ENCODE data around the gene SERINC1. TPM values are rescaled to one million over a fixed set of nuclear protein-coding genes. Genes with fewer than 3 reads are reported as not detected.
"Not testable (repeated sequence)": the region's sequence is repeated elsewhere in the genome, so short reads cannot be mapped to it uniquely, and the experiment has no call there.

Gene SERINC1
- total RNA-seq, 1 experiment from 2014 or later, result 117 TPM

DNA sequence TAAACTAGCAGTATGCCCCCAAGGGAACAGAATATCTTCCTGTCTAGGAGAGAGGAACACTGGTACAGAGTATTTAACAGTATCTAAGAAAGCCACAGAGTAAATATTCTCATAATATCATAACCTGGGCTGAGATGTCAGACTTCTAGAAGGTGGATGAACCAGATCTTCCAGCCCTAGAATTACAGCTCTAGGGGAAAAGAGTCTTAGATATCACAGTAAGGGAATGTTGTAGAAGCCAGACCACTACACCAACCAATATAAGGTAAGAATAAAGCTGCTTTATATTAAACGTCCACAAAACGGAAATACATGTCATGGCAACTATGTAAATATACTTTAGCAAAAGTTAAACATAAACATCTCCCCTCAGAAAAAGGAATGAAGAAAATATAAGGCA, 12.4 kb downstream of the SERINC1 start:
- H3K27ac Mint-ChIP-seq (ENCODE audit: unreplicated experiment), result peak overlapping the region; percentile 64
- peaks cover 37% of the 10 kb centered on the region for H3K4me1 Mint-ChIP-seq (ENCODE audit: low read depth, unreplicated experiment)
- no peaks in the 10 kb centered on the region for H3K9me3 Mint-ChIP-seq (ENCODE audit: low read depth, unreplicated experiment)
- TF ChIP-seq, protein P1, sequence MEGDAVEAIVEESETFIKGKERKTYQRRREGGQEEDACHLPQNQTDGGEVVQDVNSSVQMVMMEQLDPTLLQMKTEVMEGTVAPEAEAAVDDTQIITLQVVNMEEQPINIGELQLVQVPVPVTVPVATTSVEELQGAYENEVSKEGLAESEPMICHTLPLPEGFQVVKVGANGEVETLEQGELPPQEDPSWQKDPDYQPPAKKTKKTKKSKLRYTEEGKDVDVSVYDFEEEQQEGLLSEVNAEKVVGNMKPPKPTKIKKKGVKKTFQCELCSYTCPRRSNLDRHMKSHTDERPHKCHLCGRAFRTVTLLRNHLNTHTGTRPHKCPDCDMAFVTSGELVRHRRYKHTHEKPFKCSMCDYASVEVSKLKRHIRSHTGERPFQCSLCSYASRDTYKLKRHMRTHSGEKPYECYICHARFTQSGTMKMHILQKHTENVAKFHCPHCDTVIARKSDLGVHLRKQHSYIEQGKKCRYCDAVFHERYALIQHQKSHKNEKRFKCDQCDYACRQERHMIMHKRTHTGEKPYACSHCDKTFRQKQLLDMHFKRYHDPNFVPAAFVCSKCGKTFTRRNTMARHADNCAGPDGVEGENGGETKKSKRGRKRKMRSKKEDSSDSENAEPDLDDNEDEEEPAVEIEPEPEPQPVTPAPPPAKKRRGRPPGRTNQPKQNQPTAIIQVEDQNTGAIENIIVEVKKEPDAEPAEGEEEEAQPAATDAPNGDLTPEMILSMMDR (IDR thresholded peaks at IDR 0.05; ENCODE audit: unreplicated experiment), result no peak
- H3K27me3 Mint-ChIP-seq (ENCODE audit: unreplicated experiment), result no peaks in the 10 kb centered on the region
- CTCF ChIA-PET, result interaction anchor here (1.6 kb wide), 1 partner anchor 60 kb away, joined by 5 read pairs; the partner anchor contains the start of gene HSF2
- peaks cover 13% of the 10 kb centered on the region for H3K36me3 Mint-ChIP-seq (ENCODE audit: insufficient read depth, unreplicated experiment)
- intact Hi-C loops (cut with micrococcal nuclease; ENCODE audit: unreplicated experiment), result no loop called here
- peak overlapping the region; percentile 19 for H3K4me3 Mint-ChIP-seq (ENCODE audit: low read depth, unreplicated experiment)
- BruUV-seq (replicated peaks), result no TSS peak
- DNase-seq, result no peak

DNA sequence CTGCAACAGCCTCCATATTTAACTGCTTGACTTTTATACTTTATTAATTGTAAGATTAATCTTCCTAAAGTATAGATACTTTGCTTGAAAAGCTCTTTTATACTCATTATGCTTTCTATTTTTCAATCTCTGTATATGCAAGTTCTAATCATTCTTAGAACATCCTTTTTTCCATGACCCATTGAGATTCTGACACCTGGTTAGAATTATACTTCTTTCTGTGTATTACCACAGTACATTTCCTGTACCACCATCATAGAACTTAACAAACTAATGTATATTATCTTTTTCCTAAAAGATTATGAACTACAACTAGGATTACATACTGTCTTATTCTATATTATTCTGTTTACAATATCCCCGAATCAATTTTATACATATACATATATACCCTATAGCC, 13.5 kb downstream of the SERINC1 start:
- H3K27me3 Mint-ChIP-seq (ENCODE audit: unreplicated experiment), result no peaks in the 10 kb centered on the region
- TF ChIP-seq, protein P1 (IDR thresholded peaks at IDR 0.05; ENCODE audit: unreplicated experiment), result no peak
- BruUV-seq (replicated peaks), result no TSS peak
- CTCF ChIA-PET, result interaction anchor here (1.6 kb wide), 1 partner anchor 59 kb away, joined by 5 read pairs; the partner anchor contains the start of gene HSF2
- intact Hi-C loops (cut with micrococcal nuclease; ENCODE audit: unreplicated experiment), result no loop called here
- H3K9me3 Mint-ChIP-seq (ENCODE audit: low read depth, unreplicated experiment), result no peaks in the 10 kb centered on the region
- H3K27ac Mint-ChIP-seq (ENCODE audit: unreplicated experiment), result no peak overlapping the region
- H3K4me1 Mint-ChIP-seq (ENCODE audit: low read depth, unreplicated experiment), result peaks cover 37% of the 10 kb centered on the region
- H3K4me3 Mint-ChIP-seq (ENCODE audit: low read depth, unreplicated experiment), result no peak overlapping the region
- no peak for DNase-seq
- peaks cover 22% of the 10 kb centered on the region for H3K36me3 Mint-ChIP-seq (ENCODE audit: insufficient read depth, unreplicated experiment)

DNA sequence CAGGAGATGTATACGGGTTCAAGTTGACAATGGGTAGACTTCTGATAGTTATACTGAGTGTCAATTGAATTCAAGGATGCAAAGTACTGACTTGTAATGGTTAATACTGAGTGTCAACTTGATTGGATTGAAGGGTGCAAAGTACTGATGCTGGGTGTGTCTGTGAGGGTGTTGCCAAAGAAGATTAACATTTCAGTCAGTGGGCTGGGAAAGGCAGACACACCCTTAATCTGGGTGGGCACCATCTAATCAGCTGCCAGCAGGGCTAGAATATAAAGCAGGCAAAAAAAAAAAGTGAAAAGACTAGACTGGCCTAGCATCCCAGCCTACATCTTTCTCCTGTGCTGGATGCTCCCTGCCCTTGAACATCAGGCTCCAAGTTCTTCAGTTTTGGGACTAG, 16.5 kb downstream of the SERINC1 start:
- H3K27me3 Mint-ChIP-seq (ENCODE audit: unreplicated experiment); H3K9me3 Mint-ChIP-seq (ENCODE audit: low read depth, unreplicated experiment); CTCF ChIA-PET; H3K4me3 Mint-ChIP-seq (ENCODE audit: low read depth, unreplicated experiment); BruUV-seq (replicated peaks); H3K27ac Mint-ChIP-seq (ENCODE audit: unreplicated experiment); intact Hi-C loops (cut with micrococcal nuclease; ENCODE audit: unreplicated experiment); DNase-seq: not testable (repeated sequence)
- H3K4me1 Mint-ChIP-seq (ENCODE audit: low read depth, unreplicated experiment), result peaks cover 19% of the 10 kb centered on the region
- H3K36me3 Mint-ChIP-seq (ENCODE audit: insufficient read depth, unreplicated experiment), result peaks cover 37% of the 10 kb centered on the region

DNA sequence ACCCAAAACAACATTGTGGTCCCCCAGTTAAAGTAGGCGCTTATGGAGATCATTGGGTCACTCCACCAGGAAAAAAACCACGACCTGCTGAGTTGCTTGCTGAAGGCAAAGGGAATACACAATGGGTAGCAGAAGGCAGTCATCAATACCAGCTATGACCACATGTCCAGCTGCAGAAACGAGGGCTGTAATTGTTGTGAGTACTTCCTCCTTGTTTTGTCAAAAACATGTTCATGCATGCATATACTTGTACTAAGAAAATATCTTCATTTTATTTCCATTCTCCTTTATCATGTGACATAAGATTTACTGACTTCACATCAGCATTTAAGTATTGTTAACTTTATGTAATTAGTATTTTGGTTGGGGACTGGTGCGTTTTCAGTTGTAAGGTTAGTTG, 16.9 kb downstream of the SERINC1 start:
- Mint-ChIP-seq H3K9me3 (ENCODE audit: low read depth, unreplicated experiment) (no peaks in the 10 kb centered on the region), H3K36me3 (ENCODE audit: insufficient read depth, unreplicated experiment) (peaks cover 39% of the 10 kb centered on the region), H3K27me3 (ENCODE audit: unreplicated experiment) (no peaks in the 10 kb centered on the region), H3K4me3 (ENCODE audit: low read depth, unreplicated experiment) (no peak overlapping the region), H3K4me1 (ENCODE audit: low read depth, unreplicated experiment) (peaks cover 14% of the 10 kb centered on the region), H3K27ac (ENCODE audit: unreplicated experiment) (no peak overlapping the region)
- intact Hi-C loops (cut with micrococcal nuclease; ENCODE audit: unreplicated experiment), result no loop called here
- CTCF ChIA-PET, result no interaction called here
- no TSS peak for BruUV-seq (replicated peaks)
- TF ChIP-seq, protein P1 (IDR thresholded peaks at IDR 0.05; ENCODE audit: unreplicated experiment), result no peak
- DNase-seq, result no peak

DNA sequence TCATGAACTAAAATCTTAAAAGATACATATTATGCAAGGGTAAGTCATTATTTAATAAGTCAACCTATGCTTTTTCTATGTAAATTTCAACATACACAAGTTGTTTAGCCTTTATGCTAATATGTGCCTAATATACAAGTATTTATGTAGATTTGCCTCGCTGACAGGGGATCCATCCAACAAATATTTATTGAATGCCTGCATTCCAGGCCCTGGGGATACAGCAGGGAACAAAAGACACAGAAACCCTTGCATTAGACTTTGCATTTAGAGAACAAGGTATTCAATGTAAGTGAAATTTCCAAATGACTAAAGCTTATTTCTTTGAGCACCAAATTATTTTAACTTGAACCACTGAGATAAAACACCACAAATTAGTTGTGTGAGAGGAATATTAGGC, 19.1 kb downstream of the SERINC1 start:
- CTCF ChIA-PET, result no interaction called here
- intact Hi-C loops (cut with micrococcal nuclease; ENCODE audit: unreplicated experiment), result no loop called here
- no peak overlapping the region for H3K27ac Mint-ChIP-seq (ENCODE audit: unreplicated experiment)
- BruUV-seq (replicated peaks), result no TSS peak
- no peak for DNase-seq
- H3K9me3 Mint-ChIP-seq (ENCODE audit: low read depth, unreplicated experiment), result no peaks in the 10 kb centered on the region
- peaks cover 52% of the 10 kb centered on the region for H3K36me3 Mint-ChIP-seq (ENCODE audit: insufficient read depth, unreplicated experiment)
- TF ChIP-seq, protein P1 (IDR thresholded peaks at IDR 0.05; ENCODE audit: unreplicated experiment), result no peak
- H3K4me3 Mint-ChIP-seq (ENCODE audit: low read depth, unreplicated experiment), result no peak overlapping the region
- no peaks in the 10 kb centered on the region for H3K4me1 Mint-ChIP-seq (ENCODE audit: low read depth, unreplicated experiment)
- H3K27me3 Mint-ChIP-seq (ENCODE audit: unreplicated experiment), result no peaks in the 10 kb centered on the region

Measured in Calu3 (cell line).